TTC549 (cell line): ENCODE measurements around the gene ACO2.

Experiments
- FAIRE-seq: peaks from 2 replicates; lab custom pipeline; 2012; peaks lifted over from hg19 to GRCh38; lab: Jason Lieb, UNC

ACO2 gene

GRCh38 chr22:41491374-41492100, 22.6 kb downstream of the ACO2 start:
- no peak for FAIRE-seq

- FAIRE-seq, result no peak
These were observed 29.5 kb downstream of the ACO2 start for GRCh38 chr22:41498303-41498835.

GRCh38 chr22:41499624-41500280, 30.8 kb downstream of the ACO2 start:
- no peak for FAIRE-seq

- FAIRE-seq, result no peak
These were observed 31.4 kb downstream of the ACO2 start for GRCh38 chr22:41500303-41500702.

- FAIRE-seq, result no peak
These were observed 32.3 kb downstream of the ACO2 start for GRCh38 chr22:41501209-41501608.

- FAIRE-seq, result no peak
These were observed 35.5 kb downstream of the ACO2 start for GRCh38 chr22:41504397-41504796.

GRCh38 chr22:41504816-41505215, 35.9 kb downstream of the ACO2 start:
- FAIRE-seq, result no peak

- no peak for FAIRE-seq
These were observed 36.7 kb downstream of the ACO2 start for GRCh38 chr22:41505511-41506220.

GRCh38 chr22:41507330-41508063, 38.6 kb downstream of the ACO2 start:
- no peak for FAIRE-seq

GRCh38 chr22:41508770-41509170, 39.9 kb downstream of the ACO2 start:
- FAIRE-seq, result no peak

- FAIRE-seq, result no peak
These were observed 42.6 kb downstream of the ACO2 start for GRCh38 chr22:41511521-41511968.

GRCh38 chr22:41512421-41513194, 43.7 kb downstream of the ACO2 start:
- no peak for FAIRE-seq

- FAIRE-seq, result no peak
These were observed 44.5 kb downstream of the ACO2 start for GRCh38 chr22:41513391-41513790.

- FAIRE-seq, result no peak
These were observed 47.5 kb downstream of the ACO2 start for GRCh38 chr22:41516462-41516861.

GRCh38 chr22:41517172-41518047, 48.5 kb downstream of the ACO2 start:
- FAIRE-seq, result no peak

- no peak for FAIRE-seq
These were observed 49.1 kb downstream of the ACO2 start for GRCh38 chr22:41518048-41518347.

- no peak for FAIRE-seq
These were observed 52.2 kb downstream of the ACO2 start for GRCh38 chr22:41521126-41521525.

- no peak for FAIRE-seq
These were observed 53.9 kb downstream of the ACO2 start for GRCh38 chr22:41522813-41523212.

- no peak for FAIRE-seq
These were observed 54.7 kb downstream of the ACO2 start for GRCh38 chr22:41523464-41524221.

GRCh38 chr22:41524251-41524661, 55.3 kb downstream of the ACO2 start:
- FAIRE-seq, result no peak
